B cell (primary cell): ENCODE data around the gene ATP8A2. TPM values are rescaled to one million over a fixed set of nuclear protein-coding genes. Genes with fewer than 3 reads are reported as not detected.

Source experiments
- ATAC-seq: fragments of 200-7000 bp; cut with Tn5 transposase; one replicate; pipeline ENCODE4 v1.10.0; 2021; ENCODE audit warnings: low read depth, mild to moderate bottlenecking, moderate number of reproducible peaks, moderate library complexity
- CTCF ChIA-PET: fragments of 350-600 bp; sonication (Branson Sonifier 250); formaldehyde crosslinking; loops from one replicate; lab custom pipeline; 2021; ENCODE audit warnings: antibody characterized with exemption, inconsistent platforms; lab: Charles Lee
- POLR2A ChIA-PET: fragments of 350-600 bp; sonication (Branson Sonifier 250); formaldehyde crosslinking; loops from one replicate; lab custom pipeline; 2021; ENCODE audit warnings: antibody characterized with exemption; lab: Charles Lee
- DNase-seq: peaks from one replicate; pipeline ENCODE4 v3.0.0; 2013
- H2AFZ ChIP-seq: 2 replicates; pipeline ENCODE4 v1.6.1; 2012; ENCODE audit warnings: mild to moderate bottlenecking, low read depth, low read length; ENCODE audit not compliant: insufficient read depth, poor library complexity, severe bottlenecking
- H3K27ac ChIP-seq, 2 donors: 1 replicate in 1 of 2; 2 replicates in 1 of 2; pipeline ENCODE4 v1.5.1; 2012 to 2013; ENCODE audit warnings: low read length in 2 of 2, mild to moderate bottlenecking in 2 of 2, moderate library complexity in 1 of 2
- H3K27me3 ChIP-seq, 4 experiments: fragments of 200-600 bp in 1 of 4; sonication (generic) in 1 of 4; replicated peaks in 1 of 4; 1 replicate in 2 of 4; 2 replicates in 2 of 4; pipeline versions ENCODE4 v1.6.1 to v1.7.0; 2013 to 2016; ENCODE audit warnings: low read length in 3 of 4, mild to moderate bottlenecking in 2 of 4, mixed read lengths in 1 of 4, moderate library complexity in 1 of 4; ENCODE audit not compliant: insufficient read depth in 4 of 4, control insufficient read depth in 3 of 4; ENCODE audit errors: control extremely low read depth in 1 of 4
- H3K36me3 ChIP-seq, 2 experiments: replicated peaks in 1 of 2; 1 replicate in 1 of 2; 2 replicates in 1 of 2; pipeline versions ENCODE4 v1.6.1 to v1.7.1; 2013; ENCODE audit warnings: low read length in 1 of 2; ENCODE audit not compliant: insufficient read depth in 2 of 2, control insufficient read depth in 1 of 2; ENCODE audit errors: control extremely low read depth in 1 of 2, extremely low read depth in 1 of 2
- H3K4me1 ChIP-seq, 2 donors: fragments of 200-600 bp in 1 of 2; sonication (generic) in 1 of 2; 1 replicate in 1 of 2; 2 replicates in 1 of 2; pipeline versions ENCODE4 v1.5.1 to v1.6.1; 2013 to 2017; ENCODE audit warnings: low read length in 2 of 2; ENCODE audit not compliant: control insufficient read depth in 2 of 2, insufficient read depth in 2 of 2
- H3K4me2 ChIP-seq: replicated peaks from 2 replicates; pipeline ENCODE3; 2012; ENCODE audit warnings: mild to moderate bottlenecking, low read depth, low read length; ENCODE audit not compliant: poor library complexity, severe bottlenecking
- H3K4me3 ChIP-seq, 5 experiments: fragments of 200-600 bp in 1 of 5; sonication (generic) in 1 of 5; 1 replicate in 3 of 5; 2 replicates in 2 of 5; pipeline versions ENCODE4 v1.5.1 to v1.7.0; 2011 to 2016; ENCODE audit warnings: low read length in 4 of 5, mild to moderate bottlenecking in 4 of 5, low read depth in 2 of 5, control low read depth in 1 of 5, moderate library complexity in 1 of 5; ENCODE audit not compliant: insufficient read depth in 1 of 5; ENCODE audit errors: control extremely low read depth in 1 of 5, extremely low read depth in 1 of 5
- H3K79me2 ChIP-seq: fragments of 200-600 bp; sonication (generic); one replicate; pipeline ENCODE4 v1.6.0; 2016; ENCODE audit warnings: low read length; ENCODE audit not compliant: control insufficient read depth, insufficient read depth
- H3K9ac ChIP-seq: fragments of 200-600 bp; sonication (generic); 2 replicates; pipeline ENCODE4 v1.6.1; 2017; ENCODE audit warnings: mild to moderate bottlenecking, low read length, moderate library complexity
- H3K9me3 ChIP-seq, 3 donors: one replicate each; pipeline versions ENCODE4 v1.6.1 to v1.7.1; 2013; ENCODE audit warnings: low read length in 2 of 3; ENCODE audit not compliant: control insufficient read depth in 2 of 3, insufficient read depth in 1 of 3; ENCODE audit errors: control extremely low read depth in 1 of 3
- H4K20me1 ChIP-seq: 2 replicates; pipeline ENCODE4 v1.6.0; 2012; ENCODE audit warnings: mild to moderate bottlenecking, low read length; ENCODE audit not compliant: insufficient read depth, control insufficient read depth, poor library complexity, severe bottlenecking
- H3K27ac Mint-ChIP-seq: one replicate; pipeline ENCODE4 v1.8.0; 2021; ENCODE audit warnings: mixed read lengths
- H3K27me3 Mint-ChIP-seq: one replicate; pipeline ENCODE4 v1.8.0; 2021; ENCODE audit warnings: mixed read lengths
- H3K4me1 Mint-ChIP-seq: one replicate; pipeline ENCODE4 v1.8.0; 2021; ENCODE audit warnings: mixed read lengths
- H3K4me3 Mint-ChIP-seq: one replicate; pipeline ENCODE4 v1.8.0; 2021; ENCODE audit warnings: mixed read lengths
- H3K9me3 Mint-ChIP-seq: one replicate; pipeline ENCODE4 v1.8.0; 2022; ENCODE audit warnings: mixed read lengths; ENCODE audit not compliant: insufficient read depth
- CTCF ChIP-seq: fragments of 200-600 bp; IDR thresholded peaks from one replicate; pipeline ENCODE4 v1.8.0; 2022; ENCODE audit warnings: antibody characterized with exemption, mild to moderate bottlenecking
- EZH2 ChIP-seq: IDR thresholded peaks from 2 replicates; pipeline ENCODE4 v1.6.1; 2012; ENCODE audit warnings: borderline replicate concordance, low read depth, mild to moderate bottlenecking, moderate library complexity, low read length; ENCODE audit not compliant: insufficient read depth, poor library complexity, severe bottlenecking
- WGBS: methylation state at CpG from one replicate; pipeline ENCODE4 v1.1.5; 2013; ENCODE audit warnings: missing lambda C conversion rate; ENCODE audit not compliant: insufficient coverage; 5-methylcytosine and 5-hydroxymethylcytosine counted together
- intact Hi-C: fragments of 100-400 bp; cut with micrococcal nuclease; formaldehyde crosslinking; loops from one replicate; pipeline ENCODE4 v1.10.0; 2022
- polyA plus RNA-seq: library from polyadenylated mRNA; depleted of rRNA; stranded (reverse); fragments of >200 nt; gene quantifications from 2 replicates; pipeline ENCODE4 v1.2.3, GENCODE V29; 2012
- total RNA-seq, 2 donors: library from RNA; stranded (reverse); fragments of 120-200 nt in 1 of 2; gene quantifications; 1 replicate in 1 of 2; 2 replicates in 1 of 2; pipeline versions ENCODE4 v1.2.3 to v1.2.4, GENCODE V29; 2013 to 2022

Gene ATP8A2
- total and polyA plus RNA-seq, 2 donors (not counting 1 experiment from before 2014, with no cell fraction given): not detected

DNA sequence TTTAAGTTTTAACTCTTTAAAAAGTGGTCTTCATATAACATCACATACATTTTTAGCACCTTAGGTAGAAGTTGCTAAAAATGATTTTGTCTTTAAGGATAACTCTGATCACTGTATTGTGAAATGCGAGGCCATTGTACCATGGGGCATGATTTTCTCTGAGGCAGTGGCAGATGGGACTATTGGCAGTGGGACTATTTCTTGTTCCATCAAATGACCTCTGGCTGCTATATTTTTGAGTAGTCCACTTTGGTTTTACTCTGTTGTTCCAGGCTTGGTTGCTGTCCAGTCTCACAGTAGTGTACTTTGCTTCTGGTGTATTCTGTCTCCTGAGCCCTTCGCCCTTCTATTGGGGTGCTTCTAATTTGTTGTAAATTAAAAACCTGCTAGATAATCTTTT lies 156.5 kb downstream of the ATP8A2 start:
- Mint-ChIP-seq H3K9me3 (peaks cover 15% of the 10 kb centered on the region), H3K27ac (no peak overlapping the region), H3K27me3 (peaks cover 14% of the 10 kb centered on the region), H3K4me1 (no peaks in the 10 kb centered on the region), H3K4me3 (no peak overlapping the region)
- Histone ChIP-seq H2AFZ (no peak overlapping the region), H3K79me2 (no peaks in the 10 kb centered on the region), H3K9ac (no peak overlapping the region), H3K36me3 (no peaks in the 10 kb centered on the region), H3K27ac (no peak overlapping the region), H3K4me3 (no peak overlapping the region), H3K4me2 (no peak overlapping the region), H3K4me1 (no peaks in the 10 kb centered on the region), H3K9me3 (peaks cover 0 to 5% (median under 1%) of the 10 kb centered on the region in 3 donors), H3K27me3 (no peaks in the 10 kb centered on the region), H4K20me1 (no peaks in the 10 kb centered on the region)
- intact Hi-C loops: no loop called here
- TF ChIP-seq EZH2 (no peak), CTCF (no peak)
- CTCF ChIA-PET: no interaction called here
- POLR2A ChIA-PET: no interaction called here
- no CpG with 5 or more reads among the region's 2 CpGs for WGBS
- ATAC-seq (no peak), DNase-seq (no peak)

DNA sequence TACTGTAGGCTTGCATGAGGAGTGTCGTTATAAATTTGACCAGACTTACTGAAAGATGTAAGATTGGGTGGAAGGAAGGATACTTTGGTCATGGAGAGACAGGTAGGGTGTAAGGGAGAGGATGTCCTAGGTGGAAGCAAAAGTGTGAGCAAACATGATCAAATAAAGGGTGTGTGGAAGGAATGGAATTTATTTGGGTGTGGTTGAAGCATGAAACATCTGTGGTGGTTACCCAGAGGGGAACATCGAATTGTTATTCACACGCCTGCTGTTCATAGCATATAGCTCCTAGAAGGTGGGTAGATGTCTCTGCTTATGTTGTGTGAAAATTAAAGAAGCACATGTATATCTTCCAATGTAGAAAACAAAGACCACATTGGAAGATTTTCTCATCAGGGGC lies 157.7 kb downstream of the ATP8A2 start:
- H3K4me3 ChIP-seq: no peak overlapping the region
- CTCF ChIA-PET: no interaction called here
- H3K9ac ChIP-seq: no peak overlapping the region
- no peaks in the 10 kb centered on the region for H4K20me1 ChIP-seq
- intact Hi-C loops: no loop called here
- H3K4me2 ChIP-seq: no peak overlapping the region
- no peaks in the 10 kb centered on the region for H3K4me1 ChIP-seq
- Mint-ChIP-seq H3K4me1 (no peaks in the 10 kb centered on the region), H3K9me3 (peaks cover 15% of the 10 kb centered on the region), H3K27me3 (peaks cover 14% of the 10 kb centered on the region), H3K4me3 (no peak overlapping the region), H3K27ac (no peak overlapping the region)
- WGBS: 86% methylated on average over 1 of the region's 3 CpGs
- no peak for DNase-seq
- TF ChIP-seq EZH2: no peak
- H3K79me2 ChIP-seq: no peaks in the 10 kb centered on the region
- no peak overlapping the region for H3K27ac ChIP-seq
- no peaks in the 10 kb centered on the region for H3K27me3 ChIP-seq
- POLR2A ChIA-PET: no interaction called here
- H3K36me3 ChIP-seq: no peaks in the 10 kb centered on the region
- H3K9me3 ChIP-seq: peaks cover 0 to 4% (median 0%) of the 10 kb centered on the region in 3 donors
- H2AFZ ChIP-seq: no peak overlapping the region
- no peak for ATAC-seq
